Transverse colon (tissue), 4 donors: ENCODE data around the gene INSIG2. TPM values are rescaled to one million over a fixed set of nuclear protein-coding genes. Genes with fewer than 3 reads are reported as not detected.

Source experiments
- DNase-seq: peaks from one replicate; pipeline ENCODE4 v3.0.0-alpha.2; 2019
- H3K27ac ChIP-seq, 4 donors: fragments of 200-600 bp; sonication (generic); 2 replicates each; pipeline ENCODE4 v1.5.1; 2016 to 2018; ENCODE audit warnings: inconsistent platforms in 4 of 4
- H3K27me3 ChIP-seq: fragments of 200-600 bp; sonication (generic); 2 replicates; pipeline ENCODE4 v1.5.1; 2017; ENCODE audit warnings: inconsistent platforms
- H3K36me3 ChIP-seq, 4 donors: fragments of 200-600 bp; sonication (generic); 2 replicates each; pipeline ENCODE4 v1.5.1; 2017 to 2019; ENCODE audit warnings: inconsistent platforms in 4 of 4
- H3K4me1 ChIP-seq, 4 donors: fragments of 200-600 bp; sonication (generic); 2 replicates each; pipeline ENCODE4 v1.5.1; 2017 to 2020; ENCODE audit warnings: inconsistent platforms in 4 of 4
- H3K4me3 ChIP-seq, 4 donors: fragments of 200-600 bp; sonication (generic); 1 replicate in 1 of 4; 2 replicates in 3 of 4; pipeline versions ENCODE4 v1.5.1 to v1.6.1; 2017 to 2019; ENCODE audit warnings: inconsistent platforms in 4 of 4
- H3K9me3 ChIP-seq, 2 donors: fragments of 200-600 bp; sonication (generic); 2 replicates each; pipeline ENCODE4 v1.5.1; 2017 to 2019; ENCODE audit warnings: inconsistent platforms in 2 of 2
- CTCF ChIP-seq, 5 experiments: fragments of 200-600 bp in 3 of 5; fragments of 450-650 bp in 2 of 5; sonication (generic) in 3 of 5; IDR thresholded peaks; 1 replicate in 2 of 5; 2 replicates in 3 of 5; pipeline ENCODE4 v1.5.1; 2016 to 2017; ENCODE audit warnings: antibody characterized with exemption in 5 of 5, inconsistent platforms in 3 of 5, mild to moderate bottlenecking in 2 of 5, moderate library complexity in 1 of 5
- EP300 ChIP-seq: sonication (generic); formaldehyde crosslinking; IDR thresholded peaks from one replicate; pipeline ENCODE4 v1.6.1; 2017; ENCODE audit warnings: antibody characterized with exemption, low read depth
- POLR2A ChIP-seq: fragments of 450-650 bp; IDR thresholded peaks from one replicate; pipeline ENCODE4 v1.6.1; 2016; ENCODE audit warnings: antibody characterized with exemption, mild to moderate bottlenecking, moderate library complexity
- POLR2AphosphoS5 ChIP-seq, 3 donors: sonication (generic); formaldehyde crosslinking; IDR thresholded peaks; one replicate each; pipeline ENCODE4 v1.6.1; 2016; ENCODE audit warnings: antibody characterized with exemption in 3 of 3
- WGBS, 2 donors: methylation state at CpG; one replicate each; pipeline ENCODE4 v1.1.5; 2018; ENCODE audit warnings: low coverage in 1 of 2; 5-methylcytosine and 5-hydroxymethylcytosine counted together
- in situ Hi-C, 4 donors: fragments of 200-750 bp; cut with MboI; loops; one replicate each; pipeline versions ENCODE4 v1.15.0 to v1.15.1; 2017; ENCODE audit warnings: low sequenced_read_pairs in 3 of 4, low pct_ligation_motif_present in 1 of 4, low pct_unique_long_range_greater_than_20kb in 1 of 4
- intact Hi-C: fragments of 100-400 bp; cut with DNase I; formaldehyde crosslinking; loops from one replicate; pipeline ENCODE4 v1.15.1; 2023; ENCODE audit warnings: low total_unique reads
- total RNA-seq, 4 donors: library from RNA; depleted of rRNA; stranded (reverse); fragments of >200 nt; gene quantifications; one replicate each; pipeline ENCODE4 v1.1.0, GENCODE V29; 2016

The INSIG2 gene
- total RNA-seq, 4 donors from 2014 or later = 1.00 to 19.5 (median 12.3) TPM

- 75 to 77% methylated on average over 2 of the region's 2 CpGs for WGBS, 2 donors
- no peaks in the 10 kb centered on the region for H3K4me1 ChIP-seq
- H3K9me3 ChIP-seq = no peaks in the 10 kb centered on the region
- no peak for TF ChIP-seq EP300
- no peak for TF ChIP-seq POLR2A
- no peak for TF ChIP-seq CTCF (IDR thresholded peaks at IDR 0.05)
- no peak for TF ChIP-seq POLR2AphosphoS5 (IDR thresholded peaks at IDR 0.05)
- intact Hi-C loops (no loop called here), in situ Hi-C loops (no loop called here)
- no peak overlapping the region for H3K4me3 ChIP-seq
- peaks cover 0 to 19% (median 3%) of the 10 kb centered on the region in 4 donors for H3K36me3 ChIP-seq
- no peak for DNase-seq
- no peak overlapping the region for H3K27ac ChIP-seq
- no peaks in the 10 kb centered on the region for H3K27me3 ChIP-seq
Observed at GRCh38 chr2:118103951-118104940, 16.0 kb downstream of the INSIG2 start.

GRCh38 chr2:118105497-118105896, 17.2 kb downstream of the INSIG2 start:
- in situ Hi-C loops = no loop called here
- Histone ChIP-seq H3K27ac (no peak overlapping the region), H3K27me3 (no peaks in the 10 kb centered on the region), H3K9me3 (no peaks in the 10 kb centered on the region), H3K36me3 (peaks cover 0 to 20% (median 3%) of the 10 kb centered on the region in 4 donors), H3K4me1 (no peaks in the 10 kb centered on the region), H3K4me3 (no peak overlapping the region)
- no peak for TF ChIP-seq POLR2AphosphoS5 (IDR thresholded peaks at IDR 0.05)
- TF ChIP-seq EP300 = no peak
- TF ChIP-seq POLR2A = no peak
- no peak for TF ChIP-seq CTCF (IDR thresholded peaks at IDR 0.05)
- DNase-seq = no peak
- intact Hi-C loops = no loop called here
- 74 to 88% methylated on average over 4 of the region's 4 CpGs for WGBS, 2 donors

GRCh38 chr2:118106926-118107325, 18.7 kb downstream of the INSIG2 start:
- intact Hi-C loops = no loop called here
- 90 to 93% methylated on average over 3 of the region's 3 CpGs for WGBS, 2 donors
- no peaks in the 10 kb centered on the region for H3K4me1 ChIP-seq
- TF ChIP-seq CTCF (IDR thresholded peaks at IDR 0.05) = no peak
- TF ChIP-seq EP300 = no peak
- no peak for TF ChIP-seq POLR2A
- no peaks in the 10 kb centered on the region for H3K27me3 ChIP-seq
- H3K36me3 ChIP-seq = peaks cover 0 to 20% (median 3%) of the 10 kb centered on the region in 4 donors
- H3K4me3 ChIP-seq = no peak overlapping the region
- no peaks in the 10 kb centered on the region for H3K9me3 ChIP-seq
- no peak overlapping the region for H3K27ac ChIP-seq
- in situ Hi-C loops = no loop called here
- no peak for DNase-seq

- Histone ChIP-seq H3K4me1 (no peaks in the 10 kb centered on the region), H3K4me3 (no peak overlapping the region), H3K9me3 (no peaks in the 10 kb centered on the region), H3K27ac (no peak overlapping the region), H3K36me3 (peaks cover 0 to 20% (median 3%) of the 10 kb centered on the region in 4 donors), H3K27me3 (no peaks in the 10 kb centered on the region)
- DNase-seq = no peak
- intact Hi-C loops = no loop called here
- WGBS, 2 donors = 95 to 100% methylated on average over 3 of the region's 3 CpGs
- TF ChIP-seq POLR2AphosphoS5 (IDR thresholded peaks at IDR 0.05) (no peak), POLR2A (no peak), EP300 (no peak), CTCF (IDR thresholded peaks at IDR 0.05) (no peak)
- in situ Hi-C loops = no loop called here
Observed at GRCh38 chr2:118110310-118110709, 22.0 kb downstream of the INSIG2 start.
